RWPE1 (cell line): ENCODE data around the gene SLC28A1.

Source experiments
- CTCF ChIA-PET: fragments of 350-600 bp; sonication (Branson Sonifier 250); formaldehyde crosslinking; extraction: SDS; loops from one replicate; lab custom pipeline; 2021; lab: Yijun Ruan, JAX
- POLR2A ChIA-PET: fragments of 400-600 bp; formaldehyde crosslinking; extraction: SDS; loops from one replicate; lab custom pipeline; 2020; ENCODE audit warnings: antibody characterized with exemption; ENCODE audit not compliant: low non-redundant PET; lab: Yijun Ruan, JAX
- DNase-seq: peaks from one replicate; pipeline ENCODE4 v3.0.0; 2012; ENCODE audit warnings: low spot score
- H3K27ac ChIP-seq: fragments of 450-650 bp; 2 replicates; pipeline ENCODE4 v1.5.1; 2017
- TF ChIP-seq, protein P1 (sequence below): fragments of 450-650 bp; conservative IDR thresholded peaks from 2 replicates; pipeline ENCODE4 v1.5.1; 2017; ENCODE audit warnings: low read depth, mild to moderate bottlenecking

Gene SLC28A1

GRCh38 chr15:84891339-84891738, 6.9 kb downstream of the SLC28A1 start:
- ChIA-PET CTCF (no interaction called here), POLR2A (no interaction called here)
- H3K27ac ChIP-seq: no peak overlapping the region
- TF ChIP-seq, protein P1, sequence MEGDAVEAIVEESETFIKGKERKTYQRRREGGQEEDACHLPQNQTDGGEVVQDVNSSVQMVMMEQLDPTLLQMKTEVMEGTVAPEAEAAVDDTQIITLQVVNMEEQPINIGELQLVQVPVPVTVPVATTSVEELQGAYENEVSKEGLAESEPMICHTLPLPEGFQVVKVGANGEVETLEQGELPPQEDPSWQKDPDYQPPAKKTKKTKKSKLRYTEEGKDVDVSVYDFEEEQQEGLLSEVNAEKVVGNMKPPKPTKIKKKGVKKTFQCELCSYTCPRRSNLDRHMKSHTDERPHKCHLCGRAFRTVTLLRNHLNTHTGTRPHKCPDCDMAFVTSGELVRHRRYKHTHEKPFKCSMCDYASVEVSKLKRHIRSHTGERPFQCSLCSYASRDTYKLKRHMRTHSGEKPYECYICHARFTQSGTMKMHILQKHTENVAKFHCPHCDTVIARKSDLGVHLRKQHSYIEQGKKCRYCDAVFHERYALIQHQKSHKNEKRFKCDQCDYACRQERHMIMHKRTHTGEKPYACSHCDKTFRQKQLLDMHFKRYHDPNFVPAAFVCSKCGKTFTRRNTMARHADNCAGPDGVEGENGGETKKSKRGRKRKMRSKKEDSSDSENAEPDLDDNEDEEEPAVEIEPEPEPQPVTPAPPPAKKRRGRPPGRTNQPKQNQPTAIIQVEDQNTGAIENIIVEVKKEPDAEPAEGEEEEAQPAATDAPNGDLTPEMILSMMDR: no peak
- no peak for DNase-seq

GRCh38 chr15:84892786-84893307, 8.4 kb downstream of the SLC28A1 start:
- TF ChIP-seq, protein P1: no peak
- CTCF ChIA-PET: interaction anchor here (1.0 kb wide), 1 partner anchor 24 kb away, joined by 4 read pairs; no protein-coding TSS in a partner anchor

GRCh38 chr15:84893607-84894006, 9.1 kb downstream of the SLC28A1 start:
- TF ChIP-seq, protein P1: no peak
- POLR2A ChIA-PET: interaction anchor here (0.6 kb wide), 1 partner anchor 751 kb away, joined by 3 read pairs; no protein-coding TSS in a partner anchor
- no peak overlapping the region for H3K27ac ChIP-seq
- CTCF ChIA-PET: interaction anchor here (0.7 kb wide), 2 partner anchors 71 to 256 kb away, joined by 3 read pairs; no protein-coding TSS in a partner anchor
- DNase-seq: no peak

More at GRCh38 chr15:84892786-84893307, 8.4 kb downstream of the SLC28A1 start:
- no peak overlapping the region for H3K27ac ChIP-seq
- POLR2A ChIA-PET: no interaction called here
- no peak for DNase-seq

DNA sequence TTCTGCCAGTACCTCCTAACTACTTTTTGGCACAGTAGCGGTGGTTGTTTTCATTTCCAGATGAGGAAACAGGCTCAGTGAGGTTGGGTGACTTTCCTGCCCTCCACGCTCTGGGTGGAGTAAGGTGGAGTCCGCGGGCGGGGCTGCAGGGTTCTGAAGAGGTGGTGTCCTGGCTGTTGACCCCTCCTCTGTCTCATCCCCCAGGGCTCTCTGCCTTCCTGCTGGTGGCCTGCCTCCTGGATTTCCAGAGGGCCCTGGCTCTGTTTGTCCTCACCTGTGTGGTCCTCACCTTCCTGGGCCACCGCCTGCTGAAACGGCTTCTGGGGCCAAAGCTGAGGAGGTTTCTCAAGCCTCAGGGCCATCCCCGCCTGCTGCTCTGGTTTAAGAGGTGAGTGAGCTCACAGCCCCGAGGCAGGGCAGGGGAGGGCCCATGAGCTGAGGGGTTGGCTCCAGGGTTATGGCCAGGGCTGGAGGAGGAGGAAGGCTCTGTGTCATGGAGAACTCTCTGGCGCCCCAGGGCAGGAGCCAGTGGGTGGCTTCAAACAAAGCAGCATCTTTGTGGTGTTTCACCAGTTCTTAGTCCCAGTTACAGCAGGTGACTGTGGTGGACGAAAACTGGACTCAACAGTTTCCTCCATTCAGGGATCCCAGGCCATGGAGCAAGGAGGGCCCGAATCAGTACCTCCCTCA, 10.4 kb downstream of the SLC28A1 start:
- ChIA-PET CTCF (interaction anchor here (1.3 kb wide), 1 partner anchor 33 kb away, joined by 3 read pairs; no protein-coding TSS in a partner anchor), POLR2A (no interaction called here)
- TF ChIP-seq, protein P1: no peak
- DNase-seq: no peak
- H3K27ac ChIP-seq: no peak overlapping the region

- no peak overlapping the region for H3K27ac ChIP-seq
- ChIA-PET POLR2A (no interaction called here), CTCF (interaction anchor here (0.6 to 0.7 kb wide), 3 partner anchors 65 to 1145 kb away, joined by 3 read pairs; no protein-coding TSS in a partner anchor)
Measured at GRCh38 chr15:84898761-84899160, 14.3 kb downstream of the SLC28A1 start.

GRCh38 chr15:84899750-84900149, 15.3 kb downstream of the SLC28A1 start:
- H3K27ac ChIP-seq: no peak overlapping the region
- DNase-seq: no peak
- ChIA-PET CTCF (interaction anchor here (0.6 kb wide), 1 partner anchor 62 kb away, joined by 7 read pairs; no protein-coding TSS in a partner anchor), POLR2A (no interaction called here)
- TF ChIP-seq, protein P1: no peak

More at GRCh38 chr15:84898761-84899160, 14.3 kb downstream of the SLC28A1 start:
- no peak for DNase-seq
- TF ChIP-seq, protein P1: no peak
